HG02870 (cell line): ENCODE data around the gene BCKDHA.

Experiments used
- ATAC-seq: cut with Tn5 transposase; IDR thresholded peaks from one replicate; pipeline ENCODE4 v1.9.1; 2021; ENCODE audit warnings: mild to moderate bottlenecking, moderate library complexity; ENCODE audit not compliant: unreplicated experiment

BCKDHA gene

GRCh38 chr19:41397086-41398049 is at the start of gene BCKDHA, which contains the start of gene EXOSC5:
BCKDHA (plus strand) TSS chr19:41397818; CDS start chr19:41397828, 10 bp downstream.
EXOSC5 (minus strand) TSS chr19:41397359; CDS start chr19:41397328, 31 bp downstream.
- peak; percentile 93 for ATAC-seq

- peak; percentile 1 for ATAC-seq
Measured at GRCh38 chr19:41350735-41351338, 46.8 kb upstream of the BCKDHA start.

GRCh38 chr19:41351339-41352245 is 46.0 kb upstream of the BCKDHA start:
- peak; percentile 37 for ATAC-seq

- no peak for ATAC-seq
Measured at GRCh38 chr19:41352279-41352608, 45.4 kb upstream of the BCKDHA start.

- ATAC-seq, result no peak
Measured at GRCh38 chr19:41352609-41353465, 44.8 kb upstream of the BCKDHA start.

GRCh38 chr19:41353466-41354342 is 43.9 kb upstream of the BCKDHA start, which contains the start of gene TGFB1:
TGFB1 (minus strand) TSS chr19:41353922; CDS start chr19:41353044, 878 bp downstream.
- peak; percentile 35 for ATAC-seq

GRCh38 chr19:41354343-41354953 is 43.2 kb upstream of the BCKDHA start:
- no peak for ATAC-seq

- no peak for ATAC-seq
Measured at GRCh38 chr19:41355035-41355434, 42.6 kb upstream of the BCKDHA start.

- ATAC-seq, result no peak
Measured at GRCh38 chr19:41355802-41356201, 41.8 kb upstream of the BCKDHA start.

- ATAC-seq, result no peak
Measured at GRCh38 chr19:41356984-41357739, 40.5 kb upstream of the BCKDHA start.

GRCh38 chr19:41357746-41358145 is 39.9 kb upstream of the BCKDHA start:
- no peak for ATAC-seq

GRCh38 chr19:41359741-41360140 is 37.9 kb upstream of the BCKDHA start:
- ATAC-seq, result no peak

- ATAC-seq, result no peak
Measured at GRCh38 chr19:41362143-41362847, 35.3 kb upstream of the BCKDHA start.

- ATAC-seq, result no peak
Measured at GRCh38 chr19:41363371-41363752, 34.3 kb upstream of the BCKDHA start.

- peak; percentile 83 for ATAC-seq
Measured at GRCh38 chr19:41363753-41364523, 33.7 kb upstream of the BCKDHA start, which contains the start of gene B9D2. B9D2 (minus strand) TSS chr19:41364149; CDS start chr19:41363519, 630 bp downstream.
